A549 (cell line): ENCODE data around the gene TMEM54. TPM values are rescaled to one million over a fixed set of nuclear protein-coding genes. Genes with fewer than 3 reads are reported as not detected.

Experiments used
- ATAC-seq, 2 experiments: fragments of 200-7000 bp in 1 of 2; fragments of >200 bp in 1 of 2; cut with Nextera tagmentation in 1 of 2; cut with Tn5 transposase in 1 of 2; 3 replicates each; pipeline versions ENCODE4 v1.8.0 to v1.9.1; 2018 to 2020; ENCODE audit warnings: mild to moderate bottlenecking in 1 of 2, moderate library complexity in 1 of 2
- CTCF ChIA-PET: fragments of 300-600 bp; sonication (Branson Sonifier 250); formaldehyde crosslinking; extraction: SDS; loops from one replicate; lab custom pipeline; 2021; ENCODE audit warnings: antibody characterized with exemption, inconsistent platforms; lab: Yijun Ruan, JAX
- POLR2A ChIA-PET: fragments of 350-600 bp; formaldehyde crosslinking; extraction: SDS; loops from one replicate; lab custom pipeline; 2021; ENCODE audit warnings: antibody characterized with exemption, inconsistent platforms; lab: Yijun Ruan, JAX
- DNase-seq, 2 experiments: peaks; one replicate each; pipeline versions ENCODE4 v3.0.0 to v3.0.0-alpha.2; 2011 to 2016; ENCODE audit warnings: low read depth in 1 of 2, low spot score in 1 of 2
- FAIRE-seq: peaks from 2 replicates; lab custom pipeline; 2011; peaks lifted over from hg19 to GRCh38; lab: Jason Lieb, UNC
- H3K27ac ChIP-seq, 2 experiments: fragments of >200 bp; sonication (Bioruptor Twin); formaldehyde crosslinking; 3 replicates each; pipeline ENCODE4 v1.5.1; 2016 to 2017
- H3K4me1 ChIP-seq: fragments of >200 bp; sonication (Bioruptor Twin); formaldehyde crosslinking; 3 replicates; pipeline ENCODE4 v1.6.1; 2016
- H3K4me2 ChIP-seq: fragments of >200 bp; sonication (Bioruptor Twin); formaldehyde crosslinking; 3 replicates; pipeline ENCODE4 v1.6.1; 2016
- H3K4me3 ChIP-seq: fragments of >200 bp; sonication (Bioruptor Twin); formaldehyde crosslinking; 3 replicates; pipeline ENCODE4 v1.5.1; 2016
- H3K9me3 ChIP-seq: fragments of >200 bp; sonication (Bioruptor Twin); formaldehyde crosslinking; 3 replicates; pipeline ENCODE4 v1.6.1; 2016
- CBX2 ChIP-seq: fragments of 200-600 bp; sonication (generic); IDR thresholded peaks from 2 replicates; pipeline ENCODE4 v1.6.1; 2016; ENCODE audit warnings: low read depth, mild to moderate bottlenecking, borderline replicate concordance
- CEBPB ChIP-seq, 2 experiments: fragments of >200 bp in 1 of 2; sonication (Bioruptor Twin) in 1 of 2; formaldehyde crosslinking in 1 of 2; IDR thresholded peaks; 2 replicates each; pipeline ENCODE4 v1.6.1; 2012 to 2016
- CHD4 ChIP-seq: fragments of 200-600 bp; sonication (generic); IDR thresholded peaks from 2 replicates; pipeline ENCODE4 v1.6.1; 2016; ENCODE audit warnings: antibody characterized with exemption, mild to moderate bottlenecking, borderline replicate concordance
- EHMT2 ChIP-seq: fragments of 200-600 bp; sonication (generic); IDR thresholded peaks from 2 replicates; pipeline ENCODE4 v1.6.1; 2016; ENCODE audit warnings: antibody characterized with exemption, low read depth, mild to moderate bottlenecking, moderate library complexity
- FOSB ChIP-seq: fragments of 250-450 bp; sonication (Bioruptor Pico); IDR thresholded peaks from 2 replicates; pipeline ENCODE4 v1.5.0; 2020; ENCODE audit warnings: mild to moderate bottlenecking, moderate library complexity
- HEYL ChIP-seq: fragments of 250-450 bp; sonication (Bioruptor Pico); IDR thresholded peaks from 2 replicates; pipeline ENCODE4 v1.8.0; 2021; ENCODE audit warnings: mild to moderate bottlenecking, moderate library complexity
- HOXB5 ChIP-seq: fragments of 250-450 bp; sonication (Bioruptor Pico); IDR thresholded peaks from 2 replicates; pipeline ENCODE4 v1.5.0; 2020; ENCODE audit warnings: mild to moderate bottlenecking, moderate library complexity
- JUN ChIP-seq, 2 experiments: fragments of >200 bp; sonication (Bioruptor Twin); formaldehyde crosslinking; IDR thresholded peaks; 2 replicates in 1 of 2; 3 replicates in 1 of 2; pipeline ENCODE4 v1.6.1; 2016 to 2017
- JUNB ChIP-seq: fragments of >200 bp; sonication (Bioruptor Twin); formaldehyde crosslinking; IDR thresholded peaks from 2 replicates; pipeline ENCODE4 v1.6.1; 2016
- KDM5A ChIP-seq: fragments of 200-600 bp; sonication (generic); IDR thresholded peaks from 2 replicates; pipeline ENCODE4 v1.6.1; 2016; ENCODE audit warnings: antibody characterized with exemption, mild to moderate bottlenecking
- MAFK ChIP-seq: fragments of 450-650 bp; IDR thresholded peaks from 2 replicates; pipeline ENCODE4 v1.6.1; 2014; ENCODE audit not compliant: partially characterized antibody
- NPAS2 ChIP-seq: fragments of 250-450 bp; sonication (Bioruptor Pico); IDR thresholded peaks from 2 replicates; pipeline ENCODE4 v1.8.0; 2022; ENCODE audit warnings: mild to moderate bottlenecking, moderate library complexity, borderline replicate concordance
- NR3C1 ChIP-seq: fragments of >200 bp; sonication (Bioruptor Twin); formaldehyde crosslinking; IDR thresholded peaks from 3 replicates; pipeline ENCODE4 v1.6.1; 2017
- RCOR1 ChIP-seq: fragments of 150-350 bp; IDR thresholded peaks from 2 replicates; pipeline ENCODE4 v1.6.1; 2014; ENCODE audit warnings: antibody characterized with exemption, low read length, low read depth
- RNF2 ChIP-seq: fragments of 200-600 bp; sonication (generic); IDR thresholded peaks from 2 replicates; pipeline ENCODE4 v1.6.1; 2016; ENCODE audit warnings: low read depth, mild to moderate bottlenecking, antibody characterized with exemption, moderate library complexity, borderline replicate concordance
- SMC3 ChIP-seq: fragments of >200 bp; sonication (Bioruptor Twin); formaldehyde crosslinking; IDR thresholded peaks from 3 replicates; pipeline ENCODE4 v1.6.1; 2018; ENCODE audit warnings: inconsistent platforms
- ZC3H11A ChIP-seq: fragments of 450-650 bp; IDR thresholded peaks from 2 replicates; pipeline ENCODE4 v1.6.1; 2014; ENCODE audit warnings: antibody characterized with exemption, mild to moderate bottlenecking
- ZNF302 ChIP-seq: fragments of 250-450 bp; sonication (Bioruptor Pico); IDR thresholded peaks from 2 replicates; pipeline ENCODE4 v1.9.0; 2021; ENCODE audit warnings: inconsistent platforms, mild to moderate bottlenecking, moderate library complexity
- whole genome bisulfite sequencing: methylation state at CpG from one replicate; pipeline ENCODE4 v1.1.6; 2017; ENCODE audit errors: missing lambda C conversion rate; 5-methylcytosine and 5-hydroxymethylcytosine counted together
- polyA plus RNA-seq, 4 experiments: library from polyadenylated mRNA; depleted of rRNA in 3 of 4; stranded (reverse); fragments of >200 nt; fragmentation: RNase III in 1 of 4; extraction: RNeasy Plus Mini Kit Qiagen cat#74134 plus additional on column Dnase treatment in 1 of 4; gene quantifications; 2 replicates in 3 of 4; 3 replicates in 1 of 4; pipeline ENCODE4 v1.2.3, GENCODE V29; 2011 to 2017
- TF ChIP-seq, protein P1 (sequence below): fragments of >200 bp; sonication (Bioruptor Twin); formaldehyde crosslinking; IDR thresholded peaks from 3 replicates; pipeline ENCODE4 v1.5.1; 2016
- TF ChIP-seq, protein P2 (sequence below): fragments of >200 bp; sonication (Bioruptor Twin); formaldehyde crosslinking; IDR thresholded peaks from 2 replicates; pipeline ENCODE4 v1.6.1; 2016
- TF ChIP-seq, protein P3 (sequence below): fragments of >200 bp; sonication (Bioruptor Twin); formaldehyde crosslinking; IDR thresholded peaks from 3 replicates; pipeline ENCODE4 v1.6.1; 2016

TMEM54 gene
- polyA plus RNA-seq, 2 of the 4 experiments (the other 2 are of a cell fraction): 22.1 to 29.7 TPM

DNA sequence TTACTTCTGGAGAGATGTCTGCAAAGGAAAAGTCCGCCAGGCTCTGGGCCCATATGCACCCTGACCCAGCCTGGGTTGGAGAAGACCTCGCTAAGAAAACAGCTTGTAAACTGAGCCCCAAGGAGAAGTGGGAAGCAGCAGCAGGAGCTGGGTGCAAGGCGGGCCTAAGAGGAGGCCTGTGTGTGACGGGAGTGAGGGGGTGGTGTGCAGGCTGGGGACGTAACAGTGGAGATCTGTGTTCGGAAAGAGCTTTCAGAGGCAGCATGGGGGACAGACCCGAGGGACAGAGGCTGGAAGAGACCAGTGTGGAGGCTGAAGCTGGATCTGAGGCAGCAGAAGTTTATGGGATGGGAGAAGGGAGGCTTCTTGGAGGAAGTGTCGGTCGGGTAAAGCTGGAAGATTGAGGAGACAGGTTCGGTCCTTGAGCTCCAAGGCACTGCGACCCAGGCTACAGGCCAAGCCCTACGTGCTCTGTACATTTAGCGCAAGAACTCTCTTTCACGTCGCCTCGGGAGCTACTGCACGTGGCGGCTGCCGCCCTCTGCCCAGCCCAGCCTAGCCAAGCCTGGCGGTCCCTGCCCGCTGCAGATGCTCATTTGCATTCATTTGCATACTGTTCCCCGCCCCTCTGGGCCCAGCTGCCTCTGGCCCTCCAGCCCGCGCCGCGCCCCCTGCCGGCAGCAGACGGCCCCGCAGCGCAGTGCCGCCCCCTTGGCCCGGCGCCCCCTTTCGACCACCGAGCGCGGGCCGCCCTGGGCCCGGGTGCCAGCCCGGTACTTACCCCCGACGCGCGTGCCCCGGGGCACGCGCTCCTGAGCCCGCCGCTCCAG, 8.6 kb downstream of the TMEM54 start:
- FAIRE-seq (no peak), ATAC-seq (peak; percentile 63 to 85), DNase-seq (peak; percentile 44 to 51)
- Histone ChIP-seq H3K4me2 (peak overlapping the region; percentile 99), H3K4me3 (peak overlapping the region; percentile 55), H3K4me1 (0 out of 3 replicates have a peak, but pooled peaks cover 3% of the 10 kb centered on the region), H3K9me3 (no peaks in the 10 kb centered on the region), H3K27ac (peak overlapping the region; percentile 72 to 88)
- 86% methylated on average over 20 of the region's 49 CpGs for WGBS
- ChIA-PET POLR2A (no interaction called here), CTCF (interaction anchor here (0.5 to 3.8 kb wide), 31 partner anchors 10 to 409 kb away, joined by 3 to 15 read pairs (median 4); partner anchors contain the start of genes RNF19B and TMEM54)
- TF ChIP-seq FOSB (CRISPR knock-in tag) (no peak), JUN (IDR thresholded peaks at IDR 0.05) (0 out of 5 replicates have a peak, but pooled peaks of 1 of the 2 experiments have one; percentile 19), HEYL (CRISPR knock-in tag) (no peak), RCOR1 (no peak)
- TF ChIP-seq, protein P1, sequence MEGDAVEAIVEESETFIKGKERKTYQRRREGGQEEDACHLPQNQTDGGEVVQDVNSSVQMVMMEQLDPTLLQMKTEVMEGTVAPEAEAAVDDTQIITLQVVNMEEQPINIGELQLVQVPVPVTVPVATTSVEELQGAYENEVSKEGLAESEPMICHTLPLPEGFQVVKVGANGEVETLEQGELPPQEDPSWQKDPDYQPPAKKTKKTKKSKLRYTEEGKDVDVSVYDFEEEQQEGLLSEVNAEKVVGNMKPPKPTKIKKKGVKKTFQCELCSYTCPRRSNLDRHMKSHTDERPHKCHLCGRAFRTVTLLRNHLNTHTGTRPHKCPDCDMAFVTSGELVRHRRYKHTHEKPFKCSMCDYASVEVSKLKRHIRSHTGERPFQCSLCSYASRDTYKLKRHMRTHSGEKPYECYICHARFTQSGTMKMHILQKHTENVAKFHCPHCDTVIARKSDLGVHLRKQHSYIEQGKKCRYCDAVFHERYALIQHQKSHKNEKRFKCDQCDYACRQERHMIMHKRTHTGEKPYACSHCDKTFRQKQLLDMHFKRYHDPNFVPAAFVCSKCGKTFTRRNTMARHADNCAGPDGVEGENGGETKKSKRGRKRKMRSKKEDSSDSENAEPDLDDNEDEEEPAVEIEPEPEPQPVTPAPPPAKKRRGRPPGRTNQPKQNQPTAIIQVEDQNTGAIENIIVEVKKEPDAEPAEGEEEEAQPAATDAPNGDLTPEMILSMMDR: peak; percentile 75

DNA sequence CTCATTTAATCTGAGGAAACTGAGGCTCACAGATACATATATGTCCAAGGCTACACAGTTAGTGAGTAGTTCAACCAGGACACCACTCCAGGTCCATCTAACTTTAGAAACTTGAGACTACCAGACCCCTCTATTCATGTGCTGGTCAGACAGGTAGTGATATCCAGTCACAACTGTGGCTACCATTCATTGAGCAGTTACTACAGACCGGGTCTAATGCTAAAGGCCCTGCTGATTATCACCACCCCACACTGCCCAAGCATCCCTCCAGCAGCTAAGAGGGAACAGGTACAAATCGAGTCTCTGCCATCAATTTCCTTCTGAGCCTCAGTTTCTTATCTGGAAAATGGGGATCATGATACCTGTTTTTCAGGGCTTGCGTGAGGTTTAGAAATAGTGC, 9.6 kb downstream of the TMEM54 start:
- no peak for ATAC-seq
- DNase-seq: no peak
- no peaks in the 10 kb centered on the region for H3K9me3 ChIP-seq
- H3K4me1 ChIP-seq: 0 out of 3 replicates have a peak, but pooled peaks cover 3% of the 10 kb centered on the region
- TF ChIP-seq ZNF302 (CRISPR knock-in tag) (no peak), SMC3 (no peak), MAFK (no peak), EHMT2 (no peak), KDM5A (no peak), RNF2 (no peak), CHD4 (no peak), CEBPB (IDR thresholded peaks at IDR 0.05) (no peak), CBX2 (no peak), HOXB5 (CRISPR knock-in tag) (no peak), NPAS2 (no peak), JUNB (no peak), ZC3H11A (no peak), NR3C1 (no peak)
- TF ChIP-seq, protein P2, sequence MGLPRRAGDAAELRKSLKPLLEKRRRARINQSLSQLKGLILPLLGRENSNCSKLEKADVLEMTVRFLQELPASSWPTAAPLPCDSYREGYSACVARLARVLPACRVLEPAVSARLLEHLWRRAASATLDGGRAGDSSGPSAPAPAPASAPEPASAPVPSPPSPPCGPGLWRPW: no peak
- TF ChIP-seq, protein P3, sequence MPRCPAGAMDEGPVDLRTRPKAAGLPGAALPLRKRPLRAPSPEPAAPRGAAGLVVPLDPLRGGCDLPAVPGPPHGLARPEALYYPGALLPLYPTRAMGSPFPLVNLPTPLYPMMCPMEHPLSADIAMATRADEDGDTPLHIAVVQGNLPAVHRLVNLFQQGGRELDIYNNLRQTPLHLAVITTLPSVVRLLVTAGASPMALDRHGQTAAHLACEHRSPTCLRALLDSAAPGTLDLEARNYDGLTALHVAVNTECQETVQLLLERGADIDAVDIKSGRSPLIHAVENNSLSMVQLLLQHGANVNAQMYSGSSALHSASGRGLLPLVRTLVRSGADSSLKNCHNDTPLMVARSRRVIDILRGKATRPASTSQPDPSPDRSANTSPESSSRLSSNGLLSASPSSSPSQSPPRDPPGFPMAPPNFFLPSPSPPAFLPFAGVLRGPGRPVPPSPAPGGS: no peak
- WGBS: 56% methylated on average over 2 of the region's 3 CpGs
- no peak overlapping the region for H3K4me3 ChIP-seq
- CTCF ChIA-PET: interaction anchor here (0.9 to 3.8 kb wide), 10 partner anchors 13 to 165 kb away, joined by 3 to 15 read pairs (median 6); no protein-coding TSS in a partner anchor
- POLR2A ChIA-PET: no interaction called here
- no peak overlapping the region for H3K4me2 ChIP-seq
- no peak overlapping the region for H3K27ac ChIP-seq
- FAIRE-seq: no peak
